Measurements from ENCODE around the gene KCNH1.
"Not testable (repeated sequence)": the region's sequence is repeated elsewhere in the genome, so short reads cannot be mapped to it uniquely, and the experiment has no call there.

The KCNH1 gene

GRCh38 chr1:211007830-211008229 lies 126.1 kb downstream of the KCNH1 start:
- DNase-seq (ENCODE audit: low read depth): no peak

- DNase-seq (ENCODE audit: low read depth): not testable (repeated sequence)
These were observed 138.0 kb downstream of the KCNH1 start for GRCh38 chr1:210995931-210996330.

DNA sequence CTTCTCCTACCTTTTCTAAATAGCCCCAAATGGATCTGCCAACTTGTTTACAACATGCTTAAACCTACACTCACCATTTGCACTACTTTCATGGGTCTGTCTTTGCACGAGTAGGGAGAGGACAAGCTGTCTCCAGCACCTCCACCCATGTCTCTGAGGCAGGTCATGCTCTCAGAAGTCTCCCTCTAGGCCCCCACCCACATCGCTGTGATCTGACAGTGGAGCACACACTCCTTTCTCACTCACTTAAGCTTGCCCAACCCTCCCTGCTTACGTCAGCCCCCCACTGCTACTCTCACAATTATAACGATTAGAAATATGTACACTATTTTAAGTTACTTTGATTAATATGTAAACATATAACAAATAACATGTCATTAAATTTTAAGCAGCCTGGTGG lies 141.1 kb downstream of the KCNH1 start:
- DNase-seq (ENCODE audit: low read depth): no peak

DNA sequence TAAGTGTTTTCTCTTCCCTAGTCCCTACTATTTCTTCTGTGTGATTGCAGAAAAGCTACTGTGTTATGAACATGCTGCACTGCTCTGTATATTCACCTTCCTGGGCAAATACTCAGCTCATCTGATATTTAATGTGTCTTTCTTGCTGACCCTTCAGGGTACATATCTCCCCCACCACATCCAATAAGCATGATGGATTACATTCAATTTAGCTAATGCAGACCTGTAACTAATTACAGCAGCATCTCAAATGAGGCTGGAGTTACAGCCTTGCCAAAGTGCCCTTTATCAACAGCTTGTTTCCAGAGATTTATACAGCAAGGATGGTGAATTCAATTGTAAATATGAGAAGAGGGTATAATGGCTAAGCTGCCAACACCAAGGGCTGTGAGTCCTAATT lies 144.0 kb downstream of the KCNH1 start:
- no peak for DNase-seq (ENCODE audit: low read depth)

- no peak for DNase-seq (ENCODE audit: low read depth)
These were observed 152.5 kb downstream of the KCNH1 start for GRCh38 chr1:210981490-210981889.

- no peak for DNase-seq (ENCODE audit: low read depth)
These were observed 153.9 kb downstream of the KCNH1 start for GRCh38 chr1:210980082-210980481.

DNA sequence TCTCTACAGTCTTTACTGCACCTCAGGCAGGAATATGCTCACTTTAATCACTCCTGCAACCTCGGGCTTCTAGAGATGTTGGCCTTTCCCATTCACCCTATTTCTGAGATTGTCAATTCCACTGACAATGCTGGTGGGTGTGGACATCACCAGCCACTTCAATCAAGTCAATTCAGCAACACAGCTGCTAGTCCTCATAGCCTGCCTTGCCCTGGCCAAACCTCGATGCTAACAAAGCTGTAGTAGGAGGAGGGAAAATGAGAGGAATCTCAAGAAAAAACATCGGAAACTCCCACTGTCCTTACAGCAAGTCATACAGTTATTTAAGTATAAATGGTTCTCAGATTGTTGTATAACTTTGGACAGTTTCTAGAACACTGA lies 155.0 kb downstream of the KCNH1 start:
- no peak for DNase-seq (ENCODE audit: low read depth)

GRCh38 chr1:210978316-210978973 lies 155.5 kb downstream of the KCNH1 start:
- no peak for DNase-seq (ENCODE audit: low read depth)

DNA sequence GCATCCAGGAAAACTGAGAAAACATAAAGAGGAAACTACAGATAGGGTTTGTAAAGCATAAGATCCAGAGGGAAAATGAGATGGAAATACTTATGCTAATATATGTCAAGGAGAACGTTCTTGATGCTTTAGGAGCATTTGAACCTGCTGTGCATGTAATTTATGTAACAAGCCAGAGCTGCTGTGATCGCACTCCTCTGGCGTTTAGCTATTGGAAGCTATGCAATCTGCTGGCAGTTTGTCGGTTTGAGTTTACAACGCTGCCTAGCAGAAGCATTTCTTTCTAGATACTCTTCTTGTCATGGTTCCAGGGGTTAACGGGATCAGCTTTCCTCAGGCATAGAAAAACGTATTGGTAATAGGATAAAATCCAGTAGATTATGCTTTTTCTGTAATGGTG lies 182.7 kb downstream of the KCNH1 start:
- no peak for DNase-seq (ENCODE audit: low read depth)

DNA sequence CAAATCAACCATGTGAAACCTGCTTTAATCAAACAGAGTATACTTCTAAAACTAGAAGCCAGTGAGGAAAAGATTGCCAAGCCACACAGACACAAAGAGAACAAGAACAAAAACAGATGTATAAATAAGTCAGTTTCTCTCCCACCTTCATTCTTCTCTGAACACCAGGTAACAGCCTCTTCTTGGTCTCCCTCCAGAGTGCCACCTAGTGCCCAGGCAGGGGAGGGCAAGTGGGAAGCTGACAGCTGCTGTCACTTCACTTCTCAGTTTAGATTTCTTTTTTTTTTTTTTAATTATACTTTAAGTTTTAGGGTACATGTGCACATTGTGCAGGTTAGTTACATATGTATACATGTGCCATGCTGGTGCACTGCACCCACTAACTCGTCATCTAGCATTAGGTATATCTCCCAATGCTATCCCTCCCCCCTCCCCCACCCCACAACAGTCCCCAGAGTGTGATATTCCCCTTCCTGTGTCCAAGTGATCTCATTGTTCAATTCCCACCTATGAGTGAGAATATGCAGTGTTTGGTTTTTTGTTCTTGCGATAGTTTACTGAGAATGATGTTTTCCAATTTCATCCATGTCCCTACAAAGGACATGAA lies 183.9 kb downstream of the KCNH1 start:
- peak; percentile 14 for DNase-seq (ENCODE audit: low read depth)

DNA sequence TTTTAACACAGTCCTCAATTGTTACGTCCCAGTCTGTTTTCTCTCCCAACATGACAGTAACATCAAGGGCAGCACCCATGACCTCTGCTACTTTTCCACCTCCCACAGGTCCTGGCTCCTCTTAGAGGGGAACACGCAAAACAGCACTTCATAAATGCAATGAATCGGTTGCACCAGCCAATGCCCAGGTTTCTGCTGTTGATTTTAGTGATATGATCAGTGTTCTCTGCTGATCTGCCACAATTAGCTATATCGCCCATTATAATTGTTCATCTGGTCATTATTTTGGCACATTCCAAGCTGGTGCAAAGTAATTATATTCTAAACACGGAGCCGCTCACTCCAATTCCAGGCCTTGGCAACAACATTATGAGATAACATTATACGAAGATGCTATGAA lies 184.5 kb downstream of the KCNH1 start:
- DNase-seq (ENCODE audit: low read depth): no peak

DNA sequence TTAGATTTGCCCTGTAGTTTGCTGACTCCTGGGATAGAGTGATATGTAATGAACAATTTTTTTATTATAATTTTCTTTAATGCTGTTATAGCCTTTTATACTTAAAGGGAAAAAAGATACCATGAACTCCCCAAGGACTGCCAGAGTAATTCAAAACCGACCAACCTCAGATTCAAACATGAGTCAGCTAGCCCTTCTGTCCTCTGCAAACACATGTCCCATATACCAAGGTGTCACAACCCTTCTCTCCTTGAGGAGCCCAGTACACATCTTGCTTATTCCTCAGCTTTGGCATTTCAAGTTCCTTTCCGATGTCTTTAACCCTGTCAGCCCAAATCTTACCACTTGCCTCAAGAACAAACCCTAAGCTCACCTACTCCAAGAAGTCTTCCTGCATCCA lies 184.9 kb downstream of the KCNH1 start:
- no peak for DNase-seq (ENCODE audit: low read depth)

GRCh38 chr1:210944252-210944651 lies 189.7 kb downstream of the KCNH1 start:
- no peak for DNase-seq (ENCODE audit: low read depth)

GRCh38 chr1:210942513-210942912 lies 191.4 kb downstream of the KCNH1 start:
- DNase-seq (ENCODE audit: low read depth): no peak

GRCh38 chr1:210940081-210940617 lies 193.8 kb downstream of the KCNH1 start:
- no peak for DNase-seq (ENCODE audit: low read depth)

- peak; percentile 75 for DNase-seq (ENCODE audit: low read depth)
These were observed 195.5 kb downstream of the KCNH1 start for GRCh38 chr1:210938416-210938925.

DNA sequence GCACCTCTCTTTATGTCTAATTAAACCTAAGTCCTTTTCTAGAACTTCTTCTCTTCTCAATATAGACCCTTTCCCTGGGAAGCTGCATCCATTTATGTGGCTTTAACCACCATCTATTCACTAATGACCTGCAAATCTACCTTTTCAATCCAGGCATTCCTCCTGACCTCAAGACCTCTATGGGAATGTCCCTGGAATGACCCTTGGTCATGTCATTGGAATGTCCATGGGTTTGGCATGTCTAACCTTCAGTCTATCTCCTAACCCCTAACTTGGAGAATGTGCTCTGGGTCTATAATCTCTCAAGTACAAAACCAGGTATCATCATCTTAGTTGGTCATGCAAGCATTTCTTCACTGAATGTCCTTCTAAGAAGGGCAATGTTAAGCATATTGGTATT lies 196.1 kb downstream of the KCNH1 start:
- no peak for DNase-seq (ENCODE audit: low read depth)

DNA sequence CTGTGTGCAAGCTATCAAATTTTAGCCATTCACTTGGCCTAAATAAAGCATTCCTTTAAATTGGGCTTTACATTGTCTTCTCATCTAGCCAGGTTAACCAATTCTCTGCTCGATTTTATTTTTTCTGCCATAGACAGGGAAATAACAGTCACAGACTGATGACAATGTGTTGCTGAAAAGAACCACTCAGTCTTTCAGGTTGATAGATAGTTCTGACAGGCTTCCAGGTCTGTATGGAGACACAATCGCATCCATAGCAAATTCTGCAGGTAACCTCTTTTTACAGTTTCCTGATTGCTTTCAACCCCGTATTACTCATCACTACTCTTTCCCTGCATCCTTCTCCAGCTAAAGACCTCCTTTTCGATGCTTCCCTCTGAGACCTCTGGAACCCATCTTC lies 198.0 kb downstream of the KCNH1 start:
- no peak for DNase-seq (ENCODE audit: low read depth)

DNA sequence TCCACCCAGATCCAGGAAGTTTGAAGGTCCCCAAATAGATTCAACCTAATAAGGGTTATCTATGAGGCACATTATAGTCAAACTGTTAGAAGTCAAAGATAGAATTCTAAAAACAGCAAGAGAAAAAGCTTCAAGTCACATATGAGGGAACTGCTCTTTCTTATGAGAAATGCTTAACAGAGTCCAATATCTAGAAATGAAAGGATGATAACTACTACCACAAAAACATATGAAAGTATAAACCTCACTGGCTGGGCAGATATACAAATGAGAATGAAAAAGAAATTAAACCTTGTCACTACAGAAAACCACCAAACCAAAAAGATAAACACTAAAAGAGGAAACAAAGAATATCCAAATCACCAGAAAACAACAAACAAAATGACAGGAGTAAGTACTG lies 201.8 kb downstream of the KCNH1 start:
- no peak for DNase-seq (ENCODE audit: low read depth)

GRCh38 chr1:210922666-210923065 lies 211.3 kb downstream of the KCNH1 start:
- no peak for DNase-seq (ENCODE audit: low read depth)

DNA sequence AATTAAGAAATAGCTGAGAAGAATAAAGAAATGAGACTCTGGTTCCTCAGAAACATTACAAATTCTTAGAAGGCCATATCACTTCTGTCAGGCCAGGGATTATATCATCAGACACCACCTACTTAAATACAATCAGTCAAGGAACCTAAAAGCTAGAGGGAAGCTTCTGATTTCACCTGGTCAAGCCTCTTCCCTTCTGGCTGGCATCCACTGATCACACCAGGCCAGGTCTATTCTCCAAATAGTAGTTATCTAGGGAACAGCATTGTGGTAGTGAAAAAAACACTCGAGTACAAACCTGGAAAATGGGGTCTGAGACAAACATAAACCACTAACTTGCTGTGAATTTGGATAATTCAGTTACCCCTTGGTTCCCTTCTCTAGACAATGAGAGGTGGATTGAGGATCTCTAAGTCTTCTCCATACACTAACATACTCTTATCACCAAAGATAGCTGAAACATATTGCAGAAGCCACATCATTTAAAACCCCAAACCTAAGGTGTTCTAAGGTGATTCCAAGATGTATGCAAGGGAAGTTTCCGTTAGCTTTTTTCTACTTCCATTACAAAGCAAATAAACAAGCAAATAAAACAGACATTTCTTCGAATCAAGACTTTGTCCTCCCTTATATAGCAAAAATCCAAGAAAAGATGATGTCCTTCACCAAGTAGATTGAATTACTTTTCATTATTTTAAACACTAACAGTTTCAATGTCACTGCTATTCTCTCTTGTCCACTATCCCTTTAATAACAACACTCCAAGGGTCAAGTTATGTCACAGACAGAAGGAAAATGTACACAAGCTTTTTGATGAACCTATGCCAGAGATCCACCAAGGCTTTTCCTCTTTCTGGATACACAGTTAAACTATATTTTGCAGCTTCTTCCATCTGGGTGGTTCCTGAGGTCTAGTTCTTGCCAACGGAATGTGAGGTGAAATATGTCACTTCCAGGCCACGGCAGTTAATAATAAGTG lies 212.9 kb downstream of the KCNH1 start:
- DNase-seq (ENCODE audit: low read depth): no peak

GRCh38 chr1:210920258-210920657 lies 213.7 kb downstream of the KCNH1 start:
- no peak for DNase-seq (ENCODE audit: low read depth)

GRCh38 chr1:210918893-210919292 lies 215.1 kb downstream of the KCNH1 start:
- no peak for DNase-seq (ENCODE audit: low read depth)
